Sigmoid colon (tissue), 7 donors: ENCODE results near the gene CEP128. TPM values are rescaled to one million over a fixed set of nuclear protein-coding genes. Genes with fewer than 3 reads are reported as not detected.

Experiments used
- DNase-seq: peaks from one replicate; pipeline ENCODE4 v3.0.0-alpha.2; 2019
- H3K27ac ChIP-seq, 4 donors: fragments of 200-600 bp; sonication (generic); one replicate each; pipeline ENCODE4 v1.5.1; 2016 to 2019; ENCODE audit warnings: mild to moderate bottlenecking in 1 of 4
- H3K27me3 ChIP-seq, 3 donors: fragments of 200-600 bp; sonication (generic); one replicate each; pipeline ENCODE4 v1.5.1; 2019; ENCODE audit warnings: mild to moderate bottlenecking in 1 of 3
- H3K36me3 ChIP-seq, 4 donors: fragments of 200-600 bp; sonication (generic); one replicate each; pipeline ENCODE4 v1.5.1; 2016 to 2019
- H3K4me1 ChIP-seq, 4 donors: fragments of 200-600 bp; sonication (generic); one replicate each; pipeline ENCODE4 v1.5.1; 2017 to 2019
- H3K4me3 ChIP-seq, 4 donors: fragments of 200-600 bp; sonication (generic); one replicate each; pipeline ENCODE4 v1.5.1; 2017 to 2019; ENCODE audit warnings: mild to moderate bottlenecking in 2 of 4, moderate library complexity in 1 of 4
- H3K9me3 ChIP-seq, 4 donors: fragments of 200-600 bp in 3 of 4; sonication (generic) in 3 of 4; one replicate each; pipeline versions ENCODE4 v1.5.1 to v1.6.1; 2013 to 2019
- CTCF ChIP-seq, 4 experiments: fragments of 450-650 bp in 3 of 4; fragments of 200-600 bp in 1 of 4; IDR thresholded peaks; one replicate each; pipeline ENCODE4 v1.5.1; 2016 to 2019; ENCODE audit warnings: antibody characterized with exemption in 4 of 4, mild to moderate bottlenecking in 3 of 4, moderate library complexity in 2 of 4
- EP300 ChIP-seq, 4 donors: sonication (generic); formaldehyde crosslinking; IDR thresholded peaks; one replicate each; pipeline ENCODE4 v1.6.1; 2017; ENCODE audit warnings: antibody characterized with exemption in 4 of 4
- POLR2A ChIP-seq, 2 donors: fragments of 450-650 bp; IDR thresholded peaks; one replicate each; pipeline ENCODE4 v1.6.1; 2016; ENCODE audit warnings: antibody characterized with exemption in 2 of 2, mild to moderate bottlenecking in 2 of 2, moderate library complexity in 2 of 2
- POLR2AphosphoS5 ChIP-seq, 4 donors: sonication (generic); formaldehyde crosslinking; IDR thresholded peaks; one replicate each; pipeline ENCODE4 v1.6.1; 2017; ENCODE audit warnings: antibody characterized with exemption in 4 of 4
- WGBS, 2 donors: extraction: QIAGEN DNeasy Blood & Tissue Kit; methylation state at CpG; one replicate each; pipeline ENCODE4 v1.1.7; 2013; 5-methylcytosine and 5-hydroxymethylcytosine counted together
- intact Hi-C: fragments of 100-400 bp; cut with DNase I; formaldehyde crosslinking; loops from one replicate; pipeline ENCODE4 v1.15.1; 2023
- polyA plus RNA-seq, 3 donors: library from polyadenylated mRNA; stranded (reverse); fragments of 200-250 nt; gene quantifications; one replicate each; pipeline ENCODE4 v1.2.3, GENCODE V29; 2013
- total RNA-seq, 4 donors: library from RNA; depleted of rRNA; stranded (reverse); fragments of >200 nt; gene quantifications; one replicate each; pipeline ENCODE4 v1.1.0, GENCODE V29; 2016
- donor health status: healthy with polysubstance abuse.
- donor health status: Bipolar disorder and iron deficiency.
- donor health status: healthy.

CEP128 gene
- total and polyA plus RNA-seq, 7 donors = 0.60 to 16.6 (median 8.3) TPM

GRCh38 chr14:80959496-80959895, 18.0 kb upstream of the CEP128 start:
- no peak for TF ChIP-seq POLR2AphosphoS5 (IDR thresholded peaks at IDR 0.05)
- TF ChIP-seq CTCF (IDR thresholded peaks at IDR 0.05) = no peak

DNA sequence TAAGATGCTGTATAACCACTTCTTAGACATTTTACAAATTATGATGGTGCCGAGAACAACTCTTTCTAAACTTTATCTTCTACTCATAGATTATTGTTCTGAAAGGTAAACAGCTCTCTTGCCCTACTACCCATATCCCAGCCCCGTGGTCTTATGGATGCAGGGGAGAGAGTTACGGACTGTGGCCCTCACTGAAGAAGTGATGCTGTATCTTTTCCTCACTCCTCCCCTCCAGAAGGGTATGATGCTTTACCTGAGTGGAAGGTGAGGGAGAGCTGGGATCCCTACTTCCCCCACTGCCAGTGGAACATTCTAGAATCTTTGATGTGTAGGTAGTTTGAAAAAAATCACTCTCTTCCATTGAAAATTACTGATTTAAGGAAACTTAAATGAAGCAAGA, 17.4 kb upstream of the CEP128 start:
- Histone ChIP-seq H3K27ac (no peak overlapping the region), H3K27me3 (peaks cover 0 to 7% (median 5%) of the 10 kb centered on the region in 3 donors), H3K4me1 (peaks cover 0 to 10% (median 8%) of the 10 kb centered on the region in 4 donors), H3K9me3 (no peaks in the 10 kb centered on the region), H3K4me3 (no peak overlapping the region), H3K36me3 (no peaks in the 10 kb centered on the region)
- intact Hi-C loops = loop anchor here (10.0 kb wide), 1 partner anchor 506 kb away; no protein-coding TSS in a partner anchor
- WGBS, 2 donors = 47 to 73% methylated on average over 3 of the region's 3 CpGs
- DNase-seq = no peak
- TF ChIP-seq CTCF (IDR thresholded peaks at IDR 0.05) (no peak), POLR2AphosphoS5 (IDR thresholded peaks at IDR 0.05) (no peak), POLR2A (IDR thresholded peaks at IDR 0.05) (no peak), EP300 (IDR thresholded peaks at IDR 0.05) (no peak)

More at GRCh38 chr14:80959496-80959895, 18.0 kb upstream of the CEP128 start:
- 8 to 20% methylated on average over 4 of the region's 4 CpGs for WGBS, 2 donors
- H3K4me1 ChIP-seq = peaks cover 0 to 10% (median 8%) of the 10 kb centered on the region in 4 donors
- H3K27me3 ChIP-seq = peaks cover 0 to 7% (median 5%) of the 10 kb centered on the region in 3 donors
- H3K27ac ChIP-seq = no peak overlapping the region
- no peaks in the 10 kb centered on the region for H3K36me3 ChIP-seq
- DNase-seq = no peak
- H3K4me3 ChIP-seq = no peak overlapping the region
- intact Hi-C loops = loop anchor here (10.0 kb wide), 1 partner anchor 505 kb away; no protein-coding TSS in a partner anchor
- H3K9me3 ChIP-seq = no peaks in the 10 kb centered on the region

GRCh38 chr14:80958226-80958625, 16.7 kb upstream of the CEP128 start:
- TF ChIP-seq POLR2A (IDR thresholded peaks at IDR 0.05) (no peak), EP300 (IDR thresholded peaks at IDR 0.05) (no peak), CTCF (IDR thresholded peaks at IDR 0.05) (no peak), POLR2AphosphoS5 (IDR thresholded peaks at IDR 0.05) (no peak)
- WGBS, 2 donors = 72 to 89% methylated on average over 2 of the region's 2 CpGs
- no peaks in the 10 kb centered on the region for H3K9me3 ChIP-seq
- no peak overlapping the region for H3K27ac ChIP-seq
- intact Hi-C loops = loop anchor here (10.0 kb wide), 1 partner anchor 507 kb away; no protein-coding TSS in a partner anchor
- no peak overlapping the region for H3K4me3 ChIP-seq
- no peaks in the 10 kb centered on the region for H3K36me3 ChIP-seq
- peaks cover 0 to 10% (median 8%) of the 10 kb centered on the region in 4 donors for H3K4me1 ChIP-seq
- no peak for DNase-seq
- peaks cover 0 to 7% (median 5%) of the 10 kb centered on the region in 3 donors for H3K27me3 ChIP-seq

GRCh38 chr14:80957613-80958012, 16.1 kb upstream of the CEP128 start:
- DNase-seq = no peak
- Histone ChIP-seq H3K9me3 (no peaks in the 10 kb centered on the region), H3K4me3 (no peak overlapping the region), H3K36me3 (no peaks in the 10 kb centered on the region), H3K4me1 (peaks cover 0 to 10% (median 8%) of the 10 kb centered on the region in 4 donors), H3K27ac (no peak overlapping the region), H3K27me3 (peaks cover 0 to 7% (median 5%) of the 10 kb centered on the region in 3 donors)
- intact Hi-C loops = loop anchor here (10.0 kb wide), 1 partner anchor 507 kb away; no protein-coding TSS in a partner anchor
- TF ChIP-seq EP300 (IDR thresholded peaks at IDR 0.05) = no peak
- no peak for TF ChIP-seq POLR2A (IDR thresholded peaks at IDR 0.05)
- TF ChIP-seq POLR2AphosphoS5 (IDR thresholded peaks at IDR 0.05) = no peak
- TF ChIP-seq CTCF (IDR thresholded peaks at IDR 0.05) = no peak
- 81 to 82% methylated on average over 2 of the region's 2 CpGs for WGBS, 2 donors

DNA sequence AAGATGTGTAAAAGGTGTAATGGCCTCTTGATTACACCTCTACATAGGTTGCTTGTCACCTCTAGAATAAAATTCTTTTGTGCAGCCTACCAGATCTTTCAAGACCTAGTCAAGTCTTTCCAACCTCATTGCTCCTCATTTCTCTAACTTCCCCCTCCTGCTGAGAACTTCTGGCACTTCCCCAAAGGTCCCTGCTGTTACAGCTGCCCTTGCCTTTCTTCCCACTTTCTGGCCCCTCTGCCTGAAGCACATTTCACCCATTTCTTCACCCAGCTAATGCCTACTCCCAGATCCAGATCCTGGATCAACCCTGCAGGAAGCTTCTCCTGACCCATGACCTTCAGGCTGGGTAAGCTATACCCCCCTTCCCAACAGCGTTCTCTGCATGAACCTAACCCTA, 15.4 kb upstream of the CEP128 start:
- TF ChIP-seq POLR2A (IDR thresholded peaks at IDR 0.05) = no peak
- no peak for TF ChIP-seq CTCF (IDR thresholded peaks at IDR 0.05)
- no peak for TF ChIP-seq POLR2AphosphoS5 (IDR thresholded peaks at IDR 0.05)
- TF ChIP-seq EP300 (IDR thresholded peaks at IDR 0.05) = no peak
- no peak for DNase-seq
- no peak overlapping the region for H3K27ac ChIP-seq
- no peaks in the 10 kb centered on the region for H3K36me3 ChIP-seq
- H3K4me1 ChIP-seq = peaks cover 0 to 10% (median 8%) of the 10 kb centered on the region in 4 donors
- H3K9me3 ChIP-seq = no peaks in the 10 kb centered on the region
- intact Hi-C loops = loop anchor here (10.0 kb wide), 1 partner anchor 508 kb away; no protein-coding TSS in a partner anchor
- 74 to 86% methylated on average over 1 of the region's 1 CpG for WGBS, 2 donors
- no peak overlapping the region for H3K4me3 ChIP-seq
- peaks cover 0 to 7% (median 5%) of the 10 kb centered on the region in 3 donors for H3K27me3 ChIP-seq
